HG02938 (cell line): ENCODE measurements around the gene ZNF544.

Experiments used
- ATAC-seq: cut with Tn5 transposase; IDR thresholded peaks from one replicate; pipeline ENCODE4 v1.9.1; 2021; ENCODE audit warnings: mild to moderate bottlenecking, moderate library complexity; ENCODE audit not compliant: unreplicated experiment

Gene ZNF544

DNA sequence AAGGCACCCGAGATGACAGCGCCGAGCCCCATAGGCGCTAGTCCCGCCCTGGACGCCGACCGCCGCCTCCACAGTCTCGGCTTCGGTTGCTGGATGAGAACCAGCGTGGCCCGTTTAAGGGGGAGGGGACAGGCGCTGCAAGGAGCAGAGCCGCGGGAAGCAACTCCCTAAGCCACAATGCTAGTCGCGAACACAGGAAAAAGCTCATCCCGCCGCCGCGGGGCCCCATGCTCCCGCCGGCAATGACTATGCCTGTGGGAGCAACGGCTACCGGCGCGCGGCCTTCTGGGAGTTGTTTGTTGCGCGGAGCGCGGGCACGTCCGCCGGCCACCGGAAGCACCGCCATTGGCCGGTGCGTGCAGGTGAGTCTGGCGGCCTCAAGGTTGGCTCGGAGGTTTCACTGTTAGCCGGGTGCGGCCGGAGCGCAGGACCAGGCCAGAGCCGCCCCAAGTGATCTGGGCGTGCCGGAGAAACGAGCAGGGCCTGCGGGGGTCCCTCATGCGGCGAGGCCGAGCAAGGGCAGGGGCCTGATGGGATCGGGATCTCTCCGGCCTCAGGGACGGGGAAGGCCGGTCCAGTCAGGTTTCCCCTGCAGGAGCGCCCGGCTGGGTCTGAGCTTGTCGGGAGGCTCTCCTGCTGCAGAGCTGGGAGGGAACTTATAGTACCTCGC, at the start of gene ZNF544:
ZNF544 (plus strand) TSS at position 330 of the 670 bp plus-strand sequence. CDS start 15,110 bp downstream, outside the sequence.
- ATAC-seq, result peak; percentile 87

- ATAC-seq, result no peak
Observed at GRCh38 chr19:58181902-58182576, 46.7 kb upstream of the ZNF544 start.

DNA sequence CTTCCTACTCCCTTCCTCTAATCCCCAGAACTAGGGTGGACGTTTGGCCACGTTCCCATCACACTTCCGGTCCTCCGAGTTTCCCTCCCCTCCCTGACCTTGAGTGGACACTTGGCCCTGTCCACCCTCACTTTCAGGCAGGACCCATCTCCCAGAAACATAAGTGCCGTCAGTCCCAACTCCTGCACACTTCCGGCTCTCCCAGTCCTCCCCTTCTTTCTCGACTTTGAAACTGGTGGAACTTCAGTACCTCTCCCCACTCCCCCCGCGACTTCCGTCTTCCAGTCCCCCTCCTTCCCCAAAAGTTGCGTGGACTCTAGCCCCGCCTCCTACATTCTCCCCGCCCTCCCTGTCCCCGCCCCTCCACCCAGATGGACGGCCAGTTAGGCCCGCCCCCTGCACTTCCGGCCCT, 46.1 kb upstream of the ZNF544 start:
- ATAC-seq, result no peak

DNA sequence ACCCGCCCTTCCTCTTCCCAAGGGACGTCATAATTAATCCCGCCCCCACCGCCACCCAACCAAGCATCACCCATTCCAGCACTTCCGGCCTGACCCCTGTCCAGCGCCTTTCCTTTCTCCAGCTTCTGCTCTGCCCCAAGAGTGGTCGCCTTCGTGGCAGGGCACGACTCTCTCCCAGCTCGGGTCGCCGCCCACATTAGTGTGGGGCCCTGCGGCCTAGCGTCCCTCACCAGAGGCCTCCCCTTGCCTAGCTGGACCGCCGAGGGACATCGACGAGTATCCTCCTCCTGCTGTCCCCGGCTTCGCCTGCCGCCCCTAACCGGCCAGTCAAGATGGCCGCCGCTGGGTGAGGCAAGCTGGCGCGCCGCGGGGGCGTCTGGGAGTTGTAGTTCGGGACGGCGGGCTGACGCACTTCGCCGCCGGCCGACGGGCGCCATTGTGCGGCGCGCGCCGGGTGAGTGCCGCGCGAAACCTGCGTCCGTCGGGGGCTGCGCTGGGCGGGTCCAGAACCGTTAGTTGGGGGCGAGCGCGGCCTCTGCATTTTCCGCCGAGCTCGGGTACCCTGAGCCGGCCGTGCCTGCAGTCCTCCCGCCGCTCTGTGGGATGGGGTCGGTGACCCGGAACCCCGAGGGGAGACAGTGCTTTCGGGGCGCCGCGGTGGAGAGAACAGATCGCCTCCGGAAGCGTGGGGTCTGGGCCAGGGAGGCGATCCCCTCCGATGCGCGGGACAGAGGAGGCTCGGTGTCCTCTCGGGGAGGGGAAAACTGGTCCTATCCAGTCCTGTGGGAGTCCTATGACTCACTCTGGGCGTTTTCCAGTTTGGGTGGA, 45.5 kb upstream of the ZNF544 start, which contains the start of gene ZNF274:
ZNF274 (plus strand) TSS at position 73 of the 828 bp plus-strand sequence. CDS start 905 bp downstream, outside the sequence.
- peak; percentile 77 for ATAC-seq

DNA sequence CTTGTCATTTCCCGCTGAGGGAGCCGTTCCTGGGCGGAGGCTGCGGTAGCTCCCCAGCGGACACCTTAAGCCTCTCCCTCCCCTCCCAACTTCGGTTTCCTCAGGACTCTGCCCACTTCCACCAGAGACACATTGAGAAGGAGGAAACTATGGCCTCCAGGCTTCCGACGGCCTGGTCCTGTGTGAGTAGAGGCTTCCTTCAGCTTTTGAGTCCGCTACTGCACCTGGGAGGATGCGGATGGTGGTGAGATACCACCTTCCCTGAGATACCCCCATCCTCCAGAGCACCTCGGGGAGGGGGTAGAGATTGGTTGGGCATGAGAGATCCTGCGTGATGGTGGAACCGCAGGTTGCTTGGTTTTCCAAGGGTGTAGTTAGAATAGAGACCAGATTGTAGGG, 44.9 kb upstream of the ZNF544 start:
- no peak for ATAC-seq

GRCh38 chr19:58196901-58197616, 31.7 kb upstream of the ZNF544 start:
- ATAC-seq, result no peak

- ATAC-seq, result no peak
Observed at GRCh38 chr19:58203814-58204475, 24.8 kb upstream of the ZNF544 start.

DNA sequence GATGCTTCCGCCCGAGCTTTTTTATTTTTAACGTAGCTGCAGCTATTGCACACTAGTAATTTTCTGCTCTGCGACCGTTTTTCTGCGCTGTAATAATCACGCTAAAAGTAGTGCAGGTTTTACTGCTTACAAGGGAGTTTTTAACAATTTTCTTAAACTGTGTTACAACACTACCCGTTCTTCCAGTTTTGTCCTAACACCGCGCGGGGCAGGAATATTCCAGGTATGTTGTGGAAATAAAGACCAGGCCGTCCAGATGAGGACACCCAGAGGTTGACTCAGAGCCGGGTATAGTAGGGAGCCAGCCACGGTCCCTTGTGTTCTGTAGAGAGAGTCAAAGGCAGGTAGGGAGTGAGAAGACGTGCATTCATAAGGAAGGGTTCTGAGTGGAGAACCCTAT, 24.1 kb upstream of the ZNF544 start:
- no peak for ATAC-seq

- ATAC-seq, result no peak
Observed at GRCh38 chr19:58209577-58209976, 19.1 kb upstream of the ZNF544 start.

DNA sequence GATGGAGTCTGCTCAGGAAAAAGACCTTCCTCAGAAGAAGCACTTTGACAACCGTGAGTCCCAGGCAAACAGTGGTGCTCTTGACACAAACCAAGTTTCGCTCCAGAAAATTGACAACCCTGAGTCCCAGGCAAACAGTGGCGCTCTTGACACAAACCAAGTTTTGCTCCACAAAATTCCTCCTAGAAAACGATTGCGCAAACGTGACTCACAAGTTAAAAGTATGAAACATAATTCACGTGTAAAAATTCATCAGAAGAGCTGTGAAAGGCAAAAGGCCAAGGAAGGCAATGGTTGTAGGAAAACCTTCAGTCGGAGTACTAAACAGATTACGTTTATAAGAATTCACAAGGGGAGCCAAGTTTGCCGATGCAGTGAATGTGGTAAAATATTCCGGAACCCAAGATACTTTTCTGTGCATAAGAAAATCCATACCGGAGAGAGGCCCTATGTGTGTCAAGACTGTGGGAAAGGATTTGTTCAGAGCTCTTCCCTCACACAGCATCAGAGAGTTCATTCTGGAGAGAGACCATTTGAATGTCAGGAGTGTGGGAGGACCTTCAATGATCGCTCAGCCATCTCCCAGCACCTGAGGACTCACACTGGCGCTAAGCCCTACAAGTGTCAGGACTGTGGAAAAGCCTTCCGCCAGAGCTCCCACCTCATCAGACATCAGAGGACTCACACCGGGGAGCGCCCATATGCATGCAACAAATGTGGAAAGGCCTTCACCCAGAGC, 16.2 kb upstream of the ZNF544 start:
- no peak for ATAC-seq

DNA sequence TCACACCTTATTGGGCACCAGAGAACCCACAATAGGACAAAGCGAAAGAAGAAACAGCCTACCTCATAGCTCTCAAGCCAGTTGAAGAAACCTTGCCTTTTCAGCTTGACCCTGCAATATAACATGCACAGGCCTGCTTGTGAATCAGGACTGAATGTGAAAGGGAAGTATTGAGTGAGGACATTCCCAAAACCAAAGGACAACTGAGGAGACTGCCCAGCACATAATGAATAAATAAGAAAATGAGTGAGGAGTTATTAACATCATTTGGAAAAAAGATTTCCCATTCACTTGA, 15.7 kb upstream of the ZNF544 start:
- no peak for ATAC-seq

- no peak for ATAC-seq
Observed at GRCh38 chr19:58217069-58217481, 11.6 kb upstream of the ZNF544 start.

DNA sequence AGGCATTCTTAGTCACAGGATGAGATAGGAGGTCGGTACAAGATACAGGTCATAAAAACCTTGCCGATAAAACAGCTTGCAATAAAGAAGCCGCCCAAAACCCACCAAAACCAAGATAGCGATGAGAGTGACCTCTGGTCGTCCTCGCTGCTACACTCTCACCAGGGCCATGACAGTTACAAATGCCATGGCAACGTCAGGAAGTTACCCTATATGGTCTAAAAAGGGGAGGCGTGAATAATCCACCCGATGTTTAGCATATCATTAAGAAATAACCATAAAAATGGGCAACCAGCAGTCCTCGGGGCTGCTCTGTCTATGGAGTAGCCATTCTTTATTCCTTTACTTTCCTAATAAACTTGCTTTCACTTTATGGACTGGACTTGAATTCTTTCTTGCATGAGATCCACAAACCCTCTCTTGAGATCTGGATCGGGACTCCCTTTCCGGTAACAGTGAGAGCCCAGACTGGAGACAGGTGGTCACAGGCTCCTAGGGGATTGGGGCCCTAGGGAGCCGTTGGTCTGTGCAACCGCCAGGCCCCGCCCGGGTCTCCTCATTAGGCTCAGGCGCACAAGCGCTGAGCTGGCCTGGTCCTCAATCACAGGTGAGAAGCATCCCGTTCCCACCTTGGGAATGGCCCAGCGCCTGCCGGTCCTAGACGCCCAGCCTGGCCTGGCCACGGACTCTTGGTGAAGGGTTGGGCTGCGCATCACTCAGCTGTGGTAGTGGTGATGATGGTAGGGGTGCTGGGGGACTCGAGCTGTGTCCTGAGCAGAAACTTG, 10.9 kb upstream of the ZNF544 start:
- ATAC-seq, result no peak

GRCh38 chr19:58218899-58219298, 9.8 kb upstream of the ZNF544 start:
- no peak for ATAC-seq

DNA sequence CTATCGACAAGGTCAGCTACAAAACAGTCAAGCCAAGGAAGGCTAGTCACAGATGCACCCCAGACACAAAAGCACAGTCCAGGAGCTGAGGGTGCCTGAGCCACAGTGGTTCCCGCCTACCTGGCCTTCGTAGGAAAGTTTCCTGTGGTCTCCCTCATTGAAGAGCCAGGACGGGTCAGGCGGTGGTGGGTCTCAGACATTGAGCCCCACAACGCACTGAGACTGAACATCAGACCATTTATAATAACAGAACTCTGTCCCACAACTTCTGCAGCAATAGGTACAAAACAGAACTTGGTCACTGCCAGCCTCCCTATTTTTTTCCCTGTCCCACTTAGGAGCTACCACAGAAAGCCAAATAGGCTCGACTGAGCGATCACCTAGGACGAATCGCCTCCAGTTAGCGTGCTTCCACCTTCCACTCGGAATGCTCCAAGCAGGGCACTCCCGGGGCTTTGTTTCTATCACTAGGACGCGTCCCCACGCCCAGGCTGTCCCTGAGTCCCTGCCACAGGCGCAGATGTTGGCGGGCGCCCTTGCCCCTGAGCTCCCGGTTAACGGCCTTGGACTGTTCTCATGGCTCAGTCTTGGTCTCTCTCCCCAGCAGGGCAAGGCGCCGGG, 640 bp upstream of the ZNF544 start:
- ATAC-seq, result no peak

GRCh38 chr19:58229255-58229639, 533 bp downstream of the ZNF544 start:
- no peak for ATAC-seq

DNA sequence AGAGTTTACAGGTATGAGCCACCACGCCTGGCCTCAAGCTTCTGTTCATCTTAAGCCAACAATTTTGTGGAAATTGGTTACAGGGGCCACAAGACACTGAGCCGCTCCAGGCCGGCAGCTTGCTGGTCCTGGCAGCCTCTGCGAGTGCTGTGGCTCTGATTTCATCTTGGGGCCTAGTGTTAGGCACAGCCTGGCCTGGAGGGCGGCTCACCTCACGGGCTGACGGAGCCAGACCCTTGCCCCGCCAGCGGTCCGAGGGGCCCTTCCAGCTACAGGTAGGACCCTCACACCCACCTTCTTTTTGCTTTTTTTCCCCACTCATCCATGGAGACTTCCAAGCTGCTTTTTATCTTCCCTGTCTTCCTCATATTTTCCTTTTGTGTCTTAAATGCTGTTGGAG, 8.6 kb downstream of the ZNF544 start:
- no peak for ATAC-seq

DNA sequence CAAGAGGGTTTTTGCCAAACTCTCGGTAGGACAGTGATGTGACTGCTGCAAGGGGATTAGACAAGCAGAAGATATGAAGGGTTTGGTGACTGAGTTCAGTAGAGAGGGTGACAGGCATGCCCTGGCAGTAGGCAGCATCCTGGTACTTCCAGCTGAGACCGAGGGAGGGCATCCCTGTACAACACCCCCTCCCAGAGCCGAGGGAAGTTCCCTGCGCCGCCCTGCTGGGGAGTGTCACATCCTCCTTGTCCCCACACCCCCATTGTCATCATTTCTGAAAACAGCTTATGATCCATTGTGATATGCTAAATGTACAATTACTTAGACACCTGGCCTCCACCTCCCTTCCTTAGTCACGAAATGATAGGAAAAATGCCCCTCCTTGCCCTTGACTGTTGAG, 14.6 kb downstream of the ZNF544 start:
- ATAC-seq, result no peak

GRCh38 chr19:58248886-58249285, 20.2 kb downstream of the ZNF544 start:
- no peak for ATAC-seq
